ENCODE measurements around the gene MAP7D2.
"Not testable (repeated sequence)": the region's sequence is repeated elsewhere in the genome, so short reads cannot be mapped to it uniquely, and the experiment has no call there.

The MAP7D2 gene
- long read RNA-seq, donor 1 = 0 reads
- long read RNA-seq, donor 2 = 0 reads
- long read RNA-seq, donor 3 = 0 reads
- long read RNA-seq, donor 4 = 0 reads
- long read RNA-seq, donor 5 = 0 reads
- long read RNA-seq, donor 6 = 0 reads
- long read RNA-seq, donor 7 = 0 reads
- long read RNA-seq, donor 8 = 0 reads

DNA sequence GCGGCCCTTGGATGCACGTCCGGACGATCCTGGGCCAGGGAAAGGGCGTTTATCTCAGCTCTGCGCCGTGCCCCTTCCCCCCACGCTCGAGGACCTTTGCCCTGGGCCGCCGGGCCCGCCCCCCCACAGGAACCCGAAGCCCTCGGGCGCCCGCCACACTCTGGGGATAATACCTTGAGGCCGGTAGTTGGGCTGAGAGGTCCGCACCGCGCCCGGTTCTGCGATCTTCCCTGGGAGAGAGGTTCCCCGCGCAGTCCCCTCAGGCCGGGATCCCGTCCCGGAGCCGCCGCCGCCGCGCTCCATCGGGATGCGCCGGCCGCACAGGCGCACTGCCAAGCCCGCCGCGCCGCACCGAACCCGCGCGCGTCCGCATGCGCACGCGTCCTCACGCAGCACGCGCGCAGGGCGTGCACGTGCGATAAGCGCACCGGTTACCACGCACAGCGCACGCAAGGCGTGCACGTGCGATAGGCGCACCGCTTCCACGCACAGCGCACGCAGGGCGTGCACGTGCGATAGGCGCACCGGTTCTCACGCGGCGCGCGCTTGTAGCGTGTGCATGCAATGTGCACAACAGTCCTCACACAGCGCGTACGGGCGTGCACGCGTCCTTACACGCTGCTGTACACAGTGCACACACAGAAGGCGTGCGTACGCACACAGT lies at the start of gene MAP7D2:
MAP7D2 (minus strand) TSS at position 331 of the 664 bp plus-strand sequence; CDS start at position 303, 28 bp downstream.
- DNase-seq = peak; percentile 49

DNA sequence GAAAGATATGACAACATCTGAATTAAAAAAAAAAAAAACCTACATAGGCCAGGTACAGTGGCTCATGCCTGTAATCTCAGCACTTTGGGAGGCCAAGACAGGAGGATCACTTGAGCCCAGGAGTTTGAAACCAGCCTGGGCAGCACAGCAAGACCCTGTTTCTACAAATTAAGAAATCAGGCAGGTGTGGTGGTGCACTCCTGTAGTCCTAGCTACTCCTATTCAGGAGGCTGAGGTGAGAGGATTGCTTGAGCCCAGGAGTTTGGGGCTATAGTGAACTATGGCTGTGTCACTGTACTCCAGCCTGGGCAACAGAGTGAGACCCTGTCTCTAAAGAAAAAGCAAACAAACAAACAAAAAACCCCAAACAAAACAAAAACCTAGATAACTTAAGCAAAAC lies 45.8 kb upstream of the MAP7D2 start:
- not testable (repeated sequence) for DNase-seq

DNA sequence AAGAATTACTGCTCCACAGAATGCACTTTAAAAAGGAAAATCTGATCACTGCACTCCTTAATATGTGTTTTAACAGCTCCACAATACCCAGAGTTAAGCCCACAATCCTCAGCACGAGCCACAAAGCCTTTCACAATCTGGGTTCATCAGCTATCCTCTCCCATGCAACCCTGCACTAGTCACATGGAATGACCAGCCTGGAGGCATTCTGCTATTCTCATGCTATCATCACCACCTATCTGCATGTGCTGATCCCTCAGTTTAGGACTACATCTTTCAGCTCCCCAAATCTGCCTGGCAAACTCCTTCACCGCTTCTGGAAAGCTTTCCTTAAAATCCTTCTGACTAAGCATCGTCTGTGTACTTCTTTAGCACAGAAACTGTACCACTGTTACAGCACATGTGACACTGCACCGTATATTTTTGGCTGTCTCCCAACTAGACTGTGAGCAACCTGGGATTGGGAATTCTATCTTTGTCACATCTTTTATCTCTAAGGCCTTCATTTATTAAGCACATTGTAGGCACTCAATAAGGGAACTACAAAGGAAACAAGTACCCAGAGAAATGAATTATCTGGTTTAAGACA lies 43.2 kb upstream of the MAP7D2 start:
- DNase-seq = no peak

DNA sequence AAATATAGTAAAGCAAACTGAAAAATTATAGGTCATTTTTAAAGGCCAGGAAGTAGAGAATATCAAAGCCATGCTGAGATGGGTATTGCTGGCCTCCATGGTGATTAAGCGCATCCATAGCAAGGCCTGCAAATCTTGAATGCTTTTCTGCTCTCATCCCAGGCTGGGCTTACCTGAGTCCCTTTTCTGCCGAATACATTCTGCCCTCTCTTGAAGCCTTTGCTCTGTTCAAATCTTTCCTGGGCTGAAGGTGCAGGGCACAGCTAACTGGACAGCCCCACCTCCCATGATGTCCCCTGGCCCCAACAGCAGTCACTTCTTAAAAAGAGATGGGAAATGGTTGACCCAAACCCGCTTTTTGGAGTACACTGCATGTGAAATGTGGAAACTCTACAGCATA lies 35.0 kb upstream of the MAP7D2 start:
- no peak for DNase-seq

DNA sequence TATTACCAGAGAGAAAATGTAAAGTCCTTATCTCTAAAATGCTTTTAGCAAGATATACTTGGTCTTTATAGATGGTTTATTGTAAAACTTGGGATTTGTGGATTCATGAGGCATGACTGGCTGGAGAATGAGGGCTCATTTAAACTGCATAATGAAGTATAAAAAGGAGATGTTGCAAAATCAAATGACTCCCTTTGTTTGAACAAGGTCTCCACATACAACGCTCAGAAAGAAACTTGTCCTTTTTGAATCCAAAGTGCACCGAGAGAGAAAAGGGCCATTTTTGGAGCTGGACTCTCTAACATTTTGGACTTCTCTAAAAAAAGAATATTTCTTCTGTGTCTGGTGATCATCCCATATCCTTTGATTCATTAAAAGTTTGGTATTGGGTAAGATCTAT lies 32.6 kb upstream of the MAP7D2 start:
- DNase-seq = no peak

DNA sequence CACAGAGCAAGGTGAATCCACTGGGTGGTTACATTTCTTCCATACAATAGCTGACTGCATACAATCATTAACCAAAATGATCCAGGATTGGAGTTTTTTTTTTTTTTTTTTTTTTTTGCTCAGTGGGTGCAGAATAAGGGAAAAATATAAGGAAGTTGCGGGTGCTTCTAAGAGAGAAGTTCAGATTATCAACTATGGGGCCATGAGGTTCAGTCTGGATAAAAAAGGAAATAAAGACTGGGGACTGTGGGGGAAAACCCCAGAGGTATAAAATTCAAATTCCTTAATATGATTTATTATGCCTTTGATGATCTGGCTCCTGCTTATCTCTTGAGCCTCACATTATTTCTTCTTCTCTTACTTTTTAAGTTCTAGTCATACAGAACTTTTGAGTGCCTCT lies 30.9 kb upstream of the MAP7D2 start:
- DNase-seq = no peak

DNA sequence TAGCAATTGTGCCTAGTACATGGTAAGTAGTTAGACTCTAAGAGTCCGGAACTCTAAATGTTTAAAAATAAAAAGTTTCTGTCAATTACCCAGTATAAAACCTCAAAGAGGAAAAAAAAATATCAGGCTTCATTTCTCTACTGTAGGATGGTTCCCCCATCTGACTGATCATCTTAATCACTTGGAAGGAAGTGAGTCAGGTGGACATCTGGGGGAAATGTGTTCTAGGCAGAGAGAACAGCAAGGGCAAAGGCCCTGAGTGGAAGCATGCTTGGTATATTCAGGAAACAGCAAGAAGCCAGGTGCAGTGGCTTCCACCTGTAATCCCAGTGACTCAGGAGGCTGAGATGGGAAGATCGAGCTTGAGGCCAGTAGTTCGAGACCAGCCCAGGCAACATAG lies 27.8 kb upstream of the MAP7D2 start:
- no peak for DNase-seq

DNA sequence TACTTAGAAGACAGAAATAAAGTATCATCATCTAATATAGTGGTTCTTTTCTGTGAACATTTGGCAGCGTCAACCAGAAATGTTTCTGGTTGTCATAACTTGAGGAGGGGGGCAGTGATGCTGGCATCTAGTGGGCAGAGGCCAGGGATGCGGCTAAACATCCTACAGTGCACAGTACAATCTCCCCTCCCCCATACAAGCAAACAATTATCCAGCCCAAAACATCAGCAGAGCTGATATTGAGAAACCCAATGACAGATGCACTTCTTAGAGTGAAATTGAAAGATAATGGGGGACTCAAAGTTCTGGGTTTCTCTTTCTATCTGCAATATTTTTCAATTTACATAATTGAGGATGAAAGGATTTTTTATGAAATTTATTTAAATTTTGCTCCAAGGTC lies 26.9 kb upstream of the MAP7D2 start:
- no peak for DNase-seq

DNA sequence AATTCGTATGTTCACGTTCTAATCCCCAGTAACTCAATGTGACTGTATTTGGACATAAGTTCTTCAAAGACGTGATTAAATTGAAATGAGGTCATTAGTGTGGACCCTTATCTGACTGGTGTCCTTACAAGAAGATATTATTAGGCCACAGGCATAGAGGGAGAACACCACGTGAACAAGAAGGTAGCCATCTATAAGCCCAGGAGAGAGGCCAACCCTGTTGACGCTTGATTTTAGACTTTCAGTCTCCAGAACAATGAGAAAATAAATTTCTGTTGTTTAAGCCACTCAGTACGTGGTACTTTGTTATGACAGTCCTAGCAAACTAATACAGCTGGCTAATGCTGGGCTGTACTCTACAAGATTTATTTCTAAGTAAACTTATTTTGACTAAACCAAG lies 26.4 kb upstream of the MAP7D2 start:
- DNase-seq = no peak

DNA sequence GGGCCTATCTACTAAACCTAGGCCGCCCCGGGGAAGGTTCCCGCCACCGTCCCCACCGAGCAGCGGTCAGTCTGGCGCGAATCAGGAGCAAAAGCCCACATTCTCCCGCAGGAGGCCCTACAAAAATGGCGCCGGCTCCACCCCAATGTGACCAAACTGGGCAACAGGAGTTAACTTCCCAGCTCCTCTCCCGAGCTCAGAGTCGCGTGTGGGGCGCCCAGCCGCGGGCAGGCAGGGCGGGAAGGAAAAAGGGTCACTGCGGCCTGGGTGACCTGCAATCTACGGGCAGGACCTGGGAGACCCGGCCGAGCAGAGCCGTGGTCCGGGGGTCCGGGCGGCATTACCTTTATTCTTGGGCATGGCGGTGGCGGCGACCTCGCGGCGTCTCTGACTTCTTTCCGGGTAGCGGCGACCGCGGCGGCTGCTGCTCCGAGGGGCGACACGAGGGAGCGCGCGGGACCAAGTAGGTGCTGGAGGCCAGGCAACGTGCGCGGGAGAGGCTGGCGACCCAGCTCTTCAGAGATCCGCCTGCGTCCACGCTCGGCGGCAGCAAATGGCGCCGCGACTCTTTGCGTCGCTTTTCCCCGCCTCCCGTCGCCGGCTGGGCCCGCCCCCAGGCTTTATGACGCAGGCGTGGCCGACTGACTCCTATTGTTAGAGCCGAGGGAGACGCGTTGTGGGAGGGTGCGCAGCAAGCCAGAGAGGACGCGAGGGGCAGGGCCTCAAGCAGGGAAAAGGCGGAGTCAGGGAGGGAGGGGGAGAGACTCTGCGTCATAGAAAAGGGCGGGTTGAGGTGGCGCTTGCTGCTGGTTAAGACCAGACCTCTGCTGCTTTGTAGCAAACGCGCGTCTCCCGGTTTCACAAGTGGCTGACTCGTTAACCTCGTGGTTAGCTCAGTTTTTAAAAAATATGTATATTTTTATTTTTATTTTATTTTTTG lies 24.8 kb upstream of the MAP7D2 start, which contains the start of gene EIF1AX:
EIF1AX (minus strand) TSS at position 558 of the 940 bp plus-strand sequence; CDS start at position 360, 198 bp downstream.
- peak; percentile 80 for DNase-seq

DNA sequence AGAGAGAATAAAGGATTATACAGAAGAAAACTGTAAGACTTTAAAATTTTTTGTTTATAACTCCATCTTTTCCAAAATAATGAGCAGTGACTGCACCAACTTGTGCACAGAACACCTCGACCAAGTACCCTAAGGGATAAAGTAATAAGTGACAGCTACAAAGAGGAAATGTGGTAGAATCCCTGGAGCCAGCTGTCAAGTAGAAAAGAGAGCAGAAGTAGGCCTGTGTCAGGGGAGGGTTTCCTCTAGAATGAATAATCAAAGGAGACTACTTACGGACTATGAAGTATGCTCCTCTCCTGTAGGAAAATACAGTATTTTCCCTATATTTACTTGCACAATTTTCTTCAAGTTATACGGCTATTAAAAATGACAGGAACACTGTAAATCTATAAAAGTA lies 23.7 kb upstream of the MAP7D2 start:
- DNase-seq = no peak

DNA sequence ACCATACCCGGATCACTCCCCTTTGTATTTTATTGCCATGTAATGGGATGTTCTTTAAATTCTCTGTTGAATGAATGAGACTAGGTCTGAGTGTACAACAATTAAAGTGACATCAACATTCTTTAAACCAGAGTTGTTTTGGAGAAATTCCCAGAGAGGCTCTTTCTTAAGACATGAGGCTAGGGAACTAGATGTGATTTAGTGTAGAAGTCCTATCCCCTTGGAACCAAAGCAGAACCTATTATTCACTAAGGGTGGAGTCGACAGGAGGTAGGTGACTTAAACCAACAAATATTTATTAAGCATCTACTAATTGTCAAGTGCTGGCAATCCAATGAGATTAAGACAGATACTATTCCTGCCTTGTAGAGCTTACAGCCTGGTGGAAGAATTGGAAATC lies 23.3 kb upstream of the MAP7D2 start:
- DNase-seq = no peak

DNA sequence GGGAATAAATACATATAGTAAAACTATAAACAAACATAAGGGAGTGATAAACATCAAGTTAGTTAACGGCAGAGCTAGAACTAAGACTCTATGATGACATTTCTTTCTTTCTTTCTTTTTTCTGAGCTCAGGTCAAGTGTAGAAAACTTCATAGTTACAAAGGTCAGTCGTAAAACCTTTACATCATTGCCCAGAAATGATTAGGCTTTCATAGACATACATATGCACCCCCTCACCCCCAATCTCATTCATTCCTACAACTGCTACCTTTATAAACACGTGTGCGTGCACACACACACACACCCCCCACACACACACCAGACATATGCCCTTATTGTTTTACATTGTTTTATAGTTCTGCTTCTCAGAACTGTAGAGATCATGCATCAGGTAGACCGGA lies 19.2 kb upstream of the MAP7D2 start:
- DNase-seq = no peak

DNA sequence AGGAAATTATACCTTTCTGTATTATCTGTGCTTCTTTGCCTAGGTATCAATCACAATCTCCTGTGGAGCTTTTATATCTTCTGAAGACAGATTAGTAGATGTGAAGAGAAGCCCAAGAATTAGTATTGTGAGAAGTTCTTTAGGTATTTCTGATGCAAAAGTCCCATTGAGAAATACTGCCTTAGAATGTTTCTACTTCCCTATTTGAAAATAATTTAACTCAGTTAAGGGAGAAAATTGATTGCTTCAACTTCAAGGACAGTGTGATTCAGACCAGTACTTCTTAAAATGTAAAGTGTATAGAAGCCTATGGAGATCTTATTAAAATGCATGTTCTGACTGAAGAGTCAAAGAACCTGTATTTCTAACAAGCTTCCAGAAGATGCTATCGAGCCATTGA lies 16.0 kb upstream of the MAP7D2 start:
- no peak for DNase-seq

DNA sequence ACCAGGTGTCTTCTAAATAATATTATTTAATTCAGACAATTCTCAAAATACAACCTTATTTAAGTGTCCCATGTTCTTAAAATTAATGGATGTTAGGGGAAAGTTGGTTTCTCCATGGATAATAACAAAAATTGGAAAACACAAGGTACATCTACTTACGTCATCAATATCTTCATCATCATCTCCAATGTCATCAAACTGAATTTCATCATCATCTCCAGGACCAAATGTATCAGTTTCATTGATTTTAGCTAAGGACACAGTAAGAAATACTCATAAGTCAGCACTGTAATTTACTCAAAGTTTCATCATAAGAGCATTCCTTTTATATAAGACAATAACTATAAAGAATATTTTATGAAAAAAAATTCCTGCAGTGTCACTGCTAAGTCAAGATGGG lies 13.7 kb upstream of the MAP7D2 start:
- DNase-seq = no peak

DNA sequence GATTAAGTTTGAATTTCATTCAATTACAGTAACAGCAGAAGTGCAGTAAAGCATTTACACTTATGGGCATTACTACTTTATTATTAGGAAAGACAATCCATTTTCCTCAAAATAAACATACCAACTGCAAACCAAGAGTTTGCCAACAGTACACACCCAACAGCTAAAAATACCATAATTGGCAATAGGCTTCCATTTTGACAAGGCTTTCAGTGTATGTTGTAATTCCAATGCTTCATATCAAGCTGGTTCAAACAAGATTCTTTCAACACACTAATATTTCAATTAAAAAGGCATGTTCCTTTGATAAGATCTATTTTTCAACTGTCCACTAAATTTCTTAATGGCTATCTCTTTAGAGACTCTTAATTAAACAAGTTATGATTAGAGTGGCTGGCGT lies 12.8 kb upstream of the MAP7D2 start:
- no peak for DNase-seq

DNA sequence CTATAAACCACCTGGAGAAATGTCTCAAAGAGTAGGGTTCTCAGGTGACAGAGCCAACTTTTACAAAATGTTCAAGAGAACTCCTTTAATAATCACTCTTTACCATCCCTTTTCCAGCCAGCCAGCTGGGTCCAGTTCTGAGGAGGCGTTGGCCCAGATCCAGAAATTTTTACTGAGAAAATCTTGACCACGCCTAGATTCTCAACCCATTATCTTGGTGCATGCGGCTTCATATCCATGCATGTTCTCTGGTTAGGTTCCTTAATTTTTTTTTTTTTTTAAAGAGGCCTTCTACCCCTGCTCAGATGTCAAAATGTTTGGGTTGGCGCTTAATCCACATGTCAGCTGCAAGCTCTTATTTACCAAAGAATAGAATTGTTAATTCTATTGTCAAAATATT lies 12.0 kb upstream of the MAP7D2 start:
- no peak for DNase-seq

DNA sequence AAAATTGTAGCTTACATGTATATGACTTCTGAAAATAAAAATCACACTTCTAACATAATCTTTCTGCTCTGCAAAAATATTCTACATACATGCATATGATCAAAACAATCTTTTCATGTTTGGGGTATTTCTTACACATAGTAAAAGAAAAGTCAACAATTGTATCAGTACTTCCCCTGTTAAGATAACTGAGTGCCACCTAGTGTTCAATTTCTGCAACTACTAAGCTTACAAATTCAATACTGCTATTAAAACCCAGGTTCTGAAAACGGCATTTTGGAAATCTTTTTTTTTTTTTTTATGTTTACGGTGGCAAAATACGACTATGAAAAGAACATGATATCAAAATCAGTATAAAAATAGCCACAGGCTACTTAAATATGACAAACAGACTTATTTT lies 10.7 kb upstream of the MAP7D2 start:
- not testable (repeated sequence) for DNase-seq

DNA sequence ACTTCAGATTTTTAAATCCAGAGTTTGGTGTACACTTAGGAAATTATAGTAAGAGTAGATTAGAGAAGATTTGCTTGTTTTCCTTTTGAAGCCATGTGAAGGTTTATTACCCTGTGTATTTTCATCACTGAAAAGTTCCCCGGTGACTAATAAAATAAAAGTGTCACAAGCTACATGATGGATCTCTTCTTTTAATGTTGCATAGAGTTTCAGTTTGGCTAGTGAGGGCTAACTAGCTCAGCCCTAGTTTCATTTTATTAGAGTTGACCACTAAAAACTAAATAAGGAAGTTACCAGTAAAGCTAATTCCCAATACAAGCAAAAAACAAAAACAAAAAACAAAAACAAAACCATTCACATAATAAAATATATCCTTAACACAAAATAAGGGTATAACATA lies 10.1 kb upstream of the MAP7D2 start:
- DNase-seq = not testable (repeated sequence)

DNA sequence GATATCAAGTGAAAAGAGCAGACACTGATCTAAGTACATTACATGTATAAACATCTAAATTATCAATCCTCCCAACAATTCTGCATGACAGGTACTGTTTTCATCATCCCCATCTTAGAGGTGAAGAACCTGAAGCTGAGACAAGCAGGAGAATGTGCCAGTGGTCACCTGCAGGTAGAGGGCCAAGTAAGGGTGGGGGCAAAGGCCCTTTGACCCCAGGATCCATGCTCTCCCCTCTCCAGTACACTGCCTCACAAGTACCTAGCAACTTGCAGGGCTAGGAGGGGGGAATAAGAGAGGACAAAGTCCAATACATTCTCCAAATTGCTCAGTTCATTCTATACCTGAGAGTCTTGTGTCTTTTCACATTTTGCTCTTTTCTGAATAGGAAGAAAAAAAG lies 8.3 kb upstream of the MAP7D2 start:
- no peak for DNase-seq

DNA sequence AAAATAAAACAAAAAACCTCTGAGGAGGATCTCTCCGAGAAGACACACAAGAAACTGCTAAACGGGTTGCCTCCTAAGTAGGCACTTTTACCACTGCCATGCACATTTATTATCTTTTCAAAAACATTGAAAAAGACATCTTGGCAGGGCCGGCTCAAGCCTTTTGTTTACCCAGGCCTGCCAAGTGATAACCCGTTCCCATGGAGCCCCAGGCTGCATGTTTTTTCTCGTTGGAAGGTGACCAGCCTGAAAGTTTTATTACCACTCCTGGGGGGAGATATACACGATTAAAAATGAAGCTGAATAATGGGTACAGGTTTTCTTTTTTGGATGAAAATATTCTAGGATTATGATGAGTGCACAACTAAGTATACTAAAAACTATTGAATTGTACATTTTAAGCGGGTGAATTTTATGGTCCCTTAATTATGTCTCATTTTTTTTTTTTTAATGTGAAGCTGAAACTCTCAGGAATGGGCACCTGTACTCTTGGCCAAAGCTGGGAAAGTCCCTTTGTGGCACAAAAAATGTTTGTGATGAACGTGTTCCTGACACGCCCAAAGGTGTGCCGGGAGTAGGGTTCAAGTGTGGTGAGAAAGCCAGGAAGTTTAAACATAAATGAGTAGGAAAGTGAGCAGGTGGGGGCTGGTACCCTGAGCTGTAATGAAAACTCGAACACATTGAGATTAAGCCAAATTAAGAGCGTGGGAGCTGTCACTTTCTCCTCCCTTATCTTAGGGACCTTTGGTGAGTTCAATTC lies 1.5 kb upstream of the MAP7D2 start:
- DNase-seq = no peak

DNA sequence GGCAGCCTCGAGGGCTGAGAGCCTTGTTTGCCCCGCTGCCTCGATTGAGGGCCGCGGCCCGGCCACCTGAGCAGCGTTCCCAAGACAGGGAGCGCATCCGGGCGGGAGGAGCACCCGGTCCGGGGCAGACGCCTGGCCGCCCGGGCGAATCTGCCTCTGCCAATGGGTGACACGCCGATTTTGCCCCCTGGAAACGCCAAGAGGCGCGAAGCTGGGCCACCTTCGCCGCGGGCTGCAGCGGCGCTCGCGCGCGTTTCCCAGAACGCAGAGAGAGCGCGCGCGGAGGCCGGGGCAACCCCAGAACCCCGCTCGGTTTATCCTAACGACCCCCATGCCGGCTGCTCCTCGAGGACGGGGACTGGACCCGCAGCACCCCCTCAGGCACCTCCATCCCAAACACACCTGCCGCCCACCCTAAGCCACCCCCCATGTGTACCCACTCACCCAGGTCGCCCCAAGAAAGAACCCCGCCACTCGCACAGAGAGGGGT lies 575 bp downstream of the MAP7D2 start:
- DNase-seq = peak; percentile 31
